Measurements from ENCODE around the gene CIROP. TPM values are rescaled to one million over a fixed set of nuclear protein-coding genes. Genes with fewer than 3 reads are reported as not detected.

Gene CIROP
- total and polyA plus RNA-seq, 9 of the 15 experiments (the other 6 are each of a cell fraction or from before 2014, with no cell fraction given) = not detected

DNA sequence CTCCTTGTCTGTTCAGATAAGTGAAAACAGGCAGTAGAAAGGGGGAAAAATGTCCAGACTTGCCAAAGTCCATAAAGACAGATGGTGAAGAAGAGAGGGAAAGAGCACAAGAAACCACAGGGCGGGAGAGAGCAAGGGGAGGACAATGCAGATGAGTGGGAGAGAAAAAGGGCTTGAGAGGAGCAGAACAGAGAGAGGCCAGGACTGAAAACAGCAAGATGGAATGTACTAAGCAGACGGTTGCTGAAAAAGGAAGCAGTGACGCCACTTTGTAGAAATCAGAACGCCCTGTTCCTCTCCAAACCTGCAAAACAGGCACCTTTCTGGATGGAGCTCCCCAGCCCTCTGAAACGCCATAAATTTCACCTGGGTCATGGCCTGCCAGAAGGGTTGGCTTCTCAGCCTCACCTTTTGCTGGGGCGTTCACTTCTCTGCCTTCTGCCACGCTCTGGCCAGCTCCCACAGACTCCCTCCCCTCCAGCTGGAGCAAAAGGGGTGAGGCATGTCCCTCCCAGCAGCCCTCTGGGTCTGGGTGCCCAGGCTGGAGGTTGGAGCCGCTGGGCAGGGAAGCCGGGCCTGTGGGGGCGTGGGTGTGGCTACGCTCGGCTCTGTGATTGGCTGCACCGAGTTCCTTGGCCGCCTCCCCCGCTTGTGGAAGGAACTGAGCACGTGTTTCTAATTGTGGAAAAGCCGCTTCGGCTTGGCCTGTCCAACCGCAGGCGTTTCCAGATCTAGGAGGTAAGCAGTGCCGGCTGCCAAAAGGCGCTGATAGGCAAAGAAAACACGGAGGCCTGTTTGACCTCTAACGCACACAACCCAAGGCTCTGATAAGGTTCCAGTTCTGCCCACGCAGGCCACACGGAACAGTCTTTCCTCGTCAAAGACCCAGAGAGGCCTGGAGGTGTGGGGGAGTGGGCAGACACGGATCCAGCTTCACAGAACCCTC lies 49.3 kb upstream of the CIROP start (continued):
- TF ChIP-seq, protein P1, sequence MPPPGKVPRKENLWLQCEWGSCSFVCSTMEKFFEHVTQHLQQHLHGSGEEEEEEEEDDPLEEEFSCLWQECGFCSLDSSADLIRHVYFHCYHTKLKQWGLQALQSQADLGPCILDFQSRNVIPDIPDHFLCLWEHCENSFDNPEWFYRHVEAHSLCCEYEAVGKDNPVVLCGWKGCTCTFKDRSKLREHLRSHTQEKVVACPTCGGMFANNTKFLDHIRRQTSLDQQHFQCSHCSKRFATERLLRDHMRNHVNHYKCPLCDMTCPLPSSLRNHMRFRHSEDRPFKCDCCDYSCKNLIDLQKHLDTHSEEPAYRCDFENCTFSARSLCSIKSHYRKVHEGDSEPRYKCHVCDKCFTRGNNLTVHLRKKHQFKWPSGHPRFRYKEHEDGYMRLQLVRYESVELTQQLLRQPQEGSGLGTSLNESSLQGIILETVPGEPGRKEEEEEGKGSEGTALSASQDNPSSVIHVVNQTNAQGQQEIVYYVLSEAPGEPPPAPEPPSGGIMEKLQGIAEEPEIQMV (tag; conservative IDR thresholded peaks at IDR 0.05; ENCODE audit: low read depth) = no peak
- TF ChIP-seq MLX (CRISPR knock-in tag; conservative IDR thresholded peaks at IDR 0.05) = no peak
- TF ChIP-seq SIX5 (IDR thresholded peaks at IDR 0.05; ENCODE audit: borderline replicate concordance in 1 of 2, insufficient read depth in 1 of 2, low read depth in 1 of 2, low read length in 2 of 2) = no peak
- TF ChIP-seq IFI16 (CRISPR knock-in tag; IDR thresholded peaks at IDR 0.05) = no peak
- no peak for TF ChIP-seq EWSR1 (IDR thresholded peaks at IDR 0.05; ENCODE audit: borderline replicate concordance, low read depth, partially characterized antibody)
- TF ChIP-seq NFE2L1 (tag; IDR thresholded peaks at IDR 0.05; ENCODE audit: borderline replicate concordance, low read depth) = no peak
- TF ChIP-seq SETDB1 (IDR thresholded peaks at IDR 0.05; ENCODE audit: low read length) = no peak
- peak; percentile 95 to 98 for TF ChIP-seq MNT (conservative IDR thresholded peaks at IDR 0.05)
- no peak for TF ChIP-seq HEY1 (CRISPR knock-in tag; IDR thresholded peaks at IDR 0.05; ENCODE audit: borderline replicate concordance)
- TF ChIP-seq ZC3H11A (IDR thresholded peaks at IDR 0.05; ENCODE audit: low read depth, low read length) = no peak
- TF ChIP-seq SIN3B (IDR thresholded peaks at IDR 0.05; ENCODE audit: low read depth) = no peak
- no peak for TF ChIP-seq MCM7 (IDR thresholded peaks at IDR 0.05)
- TF ChIP-seq HDAC2 (IDR thresholded peaks at IDR 0.05) = peak; percentile 71; the same call in 1 of the 2 replicates
- TF ChIP-seq SRSF3 (IDR thresholded peaks at IDR 0.05; ENCODE audit: insufficient read depth, low read length) = no peak
- no peak for TF ChIP-seq FOXO4 (CRISPR knock-in tag; IDR thresholded peaks at IDR 0.05)
- no peak for TF ChIP-seq TCFL5 (CRISPR knock-in tag; conservative IDR thresholded peaks at IDR 0.05)
- no peak for TF ChIP-seq SIRT6 (IDR thresholded peaks at IDR 0.05; ENCODE audit: low read depth, low read length)
- TF ChIP-seq MAX (CRISPR knock-in tag; IDR thresholded peaks at IDR 0.05) = peak; percentile 93
- peak; percentile 51; the same call in 1 of the 2 replicates for TF ChIP-seq ZNF644 (tag; IDR thresholded peaks at IDR 0.05; ENCODE audit: low read depth)

All from K562 (cell line).